ENCODE results near the gene EXD3.
"Not testable (repeated sequence)": the region's sequence is repeated elsewhere in the genome, so short reads cannot be mapped to it uniquely, and the experiment has no call there.

EXD3 gene

GRCh38 chr9:137422604-137423513, at the start of gene EXD3, which contains the start of gene NOXA1:
Gene EXD3, minus strand, starts transcription at chr9:137423162. Its CDS starts 27,805 bp downstream, at chr9:137395357.
Gene NOXA1, plus strand, starts transcription at chr9:137423393. Its CDS starts 137 bp downstream, at chr9:137423530.
- no peak for DNase-seq (ENCODE audit: low read depth)

GRCh38 chr9:137470785-137471184, 47.8 kb upstream of the EXD3 start:
- no peak for DNase-seq (ENCODE audit: low read depth)

GRCh38 chr9:137467896-137468295, 44.9 kb upstream of the EXD3 start:
- no peak for DNase-seq (ENCODE audit: low read depth)

- DNase-seq (ENCODE audit: low read depth), result no peak
These were observed 44.2 kb upstream of the EXD3 start for GRCh38 chr9:137467161-137467581.

- not testable (repeated sequence) for DNase-seq (ENCODE audit: low read depth)
These were observed 43.6 kb upstream of the EXD3 start for GRCh38 chr9:137466389-137467085.

GRCh38 chr9:137465720-137466388, 42.9 kb upstream of the EXD3 start:
- DNase-seq (ENCODE audit: low read depth), result no peak

- DNase-seq (ENCODE audit: low read depth), result no peak
These were observed 42.2 kb upstream of the EXD3 start for GRCh38 chr9:137465000-137465719.

GRCh38 chr9:137464291-137464999, 41.5 kb upstream of the EXD3 start:
- DNase-seq (ENCODE audit: low read depth), result no peak

GRCh38 chr9:137463931-137464290, 40.9 kb upstream of the EXD3 start:
- DNase-seq (ENCODE audit: low read depth), result no peak

GRCh38 chr9:137462986-137463930, 40.3 kb upstream of the EXD3 start:
- no peak for DNase-seq (ENCODE audit: low read depth)

- DNase-seq (ENCODE audit: low read depth), result no peak
These were observed 39.5 kb upstream of the EXD3 start for GRCh38 chr9:137462396-137462985.

GRCh38 chr9:137461663-137462395, 38.9 kb upstream of the EXD3 start:
- no peak for DNase-seq (ENCODE audit: low read depth)

- DNase-seq (ENCODE audit: low read depth), result no peak
These were observed 38.3 kb upstream of the EXD3 start for GRCh38 chr9:137461316-137461662.

- no peak for DNase-seq (ENCODE audit: low read depth)
These were observed 37.7 kb upstream of the EXD3 start for GRCh38 chr9:137460363-137461315.

- no peak for DNase-seq (ENCODE audit: low read depth)
These were observed 36.8 kb upstream of the EXD3 start for GRCh38 chr9:137459601-137460362.

GRCh38 chr9:137459152-137459600, 36.2 kb upstream of the EXD3 start, which contains the start of gene NSMF:
Gene NSMF, minus strand, starts transcription at chr9:137459334. Its CDS starts 232 bp downstream, at chr9:137459102.
- no peak for DNase-seq (ENCODE audit: low read depth)
